A549 treated with CORT108297 at 1 μM for 4 hours (cell line): ENCODE results near the gene DDX5. TPM values are rescaled to one million over a fixed set of nuclear protein-coding genes. Genes with fewer than 3 reads are reported as not detected.

Experiments used
- total RNA-seq: library from RNA; stranded (reverse); fragments of 200-300 nt; extraction: Qiagen RNA extraction; gene quantifications from 5 replicates; pipeline ENCODE4 v1.2.3, GENCODE V29; 2022

The DDX5 gene
- 586 to 1,033 TPM (median 625 TPM) in 5 replicates for total RNA-seq

GRCh38 chr17:64506201-64506575, at the start of gene DDX5:
TSS of gene DDX5 (minus strand) at chr17:64506289. CDS start at chr17:64506119, 170 bp downstream.

GRCh38 chr17:64506576-64507412, 705 bp upstream of the DDX5 start, which contains the start of gene CEP95:
TSS of gene CEP95 (plus strand) at chr17:64506977. CDS start at chr17:64507098, 121 bp downstream.

DNA sequence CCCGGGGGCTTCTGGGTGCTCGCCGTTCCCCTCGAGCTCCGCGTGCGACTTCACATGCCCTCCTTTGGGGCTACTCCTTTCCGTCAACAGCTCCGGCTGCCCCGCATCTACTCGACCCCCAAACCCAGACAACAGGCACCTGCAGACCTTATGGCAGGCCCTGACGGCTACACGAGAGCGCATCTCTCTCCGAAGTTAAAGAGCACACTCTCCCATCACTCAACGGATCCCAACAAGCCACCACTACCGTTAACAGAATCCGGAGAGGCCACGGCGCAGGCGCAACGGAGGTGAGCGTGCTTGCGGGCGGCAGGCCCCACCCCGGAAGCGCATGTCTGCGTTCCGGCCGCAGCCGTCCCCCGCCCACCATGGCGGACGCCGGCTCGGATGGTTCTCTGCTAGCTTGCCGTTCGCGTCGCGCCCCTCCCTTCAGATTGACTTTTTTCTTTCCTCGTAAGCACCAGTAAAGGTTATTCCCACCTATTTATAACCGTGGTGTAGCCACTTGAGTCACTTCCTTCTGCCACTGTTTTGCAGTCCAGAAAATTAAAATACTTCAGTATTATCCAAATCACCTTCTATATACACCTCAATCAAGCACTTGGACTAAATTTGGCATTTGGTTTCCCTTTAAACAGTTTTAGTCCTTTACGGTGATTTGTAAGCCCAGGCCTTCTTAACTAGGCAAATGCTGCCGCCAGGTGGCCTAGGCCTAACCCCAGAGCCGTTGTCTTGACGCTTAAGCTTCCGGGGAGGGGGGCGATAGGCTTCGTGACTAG, 9.1 kb downstream of the DDX5 start, which contains the start of gene POLG2:
Gene POLG2 (minus strand): TSS at position 269 of the 779 bp plus-strand sequence. CDS start 86 bp downstream, at position 183.

DNA sequence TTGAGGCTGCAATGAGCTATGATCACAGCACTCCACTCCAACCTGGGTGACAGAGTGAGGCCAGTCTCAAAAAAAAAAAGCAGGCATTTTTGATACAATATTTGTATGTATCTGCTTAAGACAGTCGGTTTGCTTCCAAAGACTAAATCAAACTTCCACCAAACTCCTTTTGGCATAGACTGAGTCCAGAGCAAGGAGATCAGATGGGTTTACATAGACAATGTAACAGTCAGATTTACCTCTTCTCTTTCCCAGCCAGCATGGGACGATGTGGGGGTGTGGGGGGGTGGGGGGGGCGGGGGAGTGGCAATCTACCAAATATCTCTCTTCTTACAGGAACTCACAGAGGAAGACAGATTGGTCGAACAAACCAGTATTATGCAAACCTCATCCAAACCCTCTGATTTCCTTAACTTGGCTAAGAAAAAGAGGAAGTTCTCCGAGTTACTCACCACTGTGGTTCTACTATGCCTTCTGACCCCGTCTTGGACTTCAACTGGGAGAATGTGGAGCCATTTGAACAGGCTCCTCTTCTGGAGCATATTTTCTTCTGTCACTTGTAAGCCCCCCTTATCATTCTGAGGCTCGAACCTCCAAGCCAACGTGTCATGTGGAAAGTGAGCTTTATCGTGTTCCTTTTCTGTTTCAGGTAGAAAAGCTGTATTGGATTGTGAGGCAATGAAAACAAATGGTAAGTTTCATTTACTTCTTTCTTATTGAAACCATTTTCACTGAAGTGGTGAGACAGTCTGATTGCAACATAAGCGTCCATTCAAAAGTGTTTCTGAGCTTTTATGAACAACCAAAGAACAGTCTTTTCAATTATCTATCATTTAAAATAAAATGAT, 57.2 kb downstream of the DDX5 start, which contains the start of gene MILR1:
Gene MILR1 (plus strand): TSS at position 451 of the 848 bp plus-strand sequence. CDS start 54 bp downstream, at position 505.

Other genes starting within 250 kb of the DDX5 start
- 9.8 to 13.0 TPM (median 10.8 TPM) in 5 replicates for gene TEX2, start 243.0 kb downstream of the DDX5 start, total RNA-seq
- 0.01 to 0.12 TPM (median 0.09 TPM) in 4 of 5 replicates, not detected in the other for gene PECAM1, start 115.4 kb downstream of the DDX5 start, total RNA-seq
- gene MILR1, start 57.2 kb downstream of the DDX5 start, total RNA-seq = 1.3 to 2.4 TPM (median 2.0 TPM) in 5 replicates
- 15.6 to 19.1 TPM (median 17.6 TPM) in 5 replicates for gene POLG2, start 9.2 kb downstream of the DDX5 start, total RNA-seq
- 30.8 to 44.3 TPM (median 31.9 TPM) in 5 replicates for gene CEP95, start 688 bp upstream of the DDX5 start, total RNA-seq
- gene SMURF2, start 156.0 kb upstream of the DDX5 start, total RNA-seq = 23.4 to 30.5 TPM (median 28.1 TPM) in 5 replicates